ENCODE data around the gene VPS37B.

Gene VPS37B

DNA sequence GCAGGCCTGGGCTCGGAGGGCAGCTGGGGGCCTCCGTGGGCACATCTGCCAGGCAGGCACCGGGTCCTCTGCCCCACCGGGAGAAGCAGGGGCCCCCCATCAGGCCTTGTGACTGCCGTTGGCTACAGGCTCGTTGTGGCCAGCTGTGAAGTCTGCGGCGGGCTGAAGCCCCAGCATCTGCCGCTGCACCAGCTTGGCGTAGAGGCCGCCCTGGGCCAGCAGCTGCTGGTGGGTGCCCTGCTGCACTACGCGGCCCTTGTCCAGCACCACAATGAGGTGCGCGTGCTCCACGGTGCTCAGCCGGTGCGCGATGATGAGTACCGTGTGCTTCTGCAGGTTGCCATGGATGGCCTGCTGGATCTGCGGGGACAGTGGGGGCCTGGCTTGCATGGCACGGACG, 33.9 kb upstream of the VPS37B start:
- no peak for DNase-seq
- H3K36me3 ChIP-seq = peaks cover 2% of the 10 kb centered on the region; the same call in 1 of the 2 replicates
- no peaks in the 10 kb centered on the region for H3K9me3 ChIP-seq (ENCODE audit: severe bottlenecking)
- no peak overlapping the region for H3K27ac ChIP-seq
- TF ChIP-seq, protein P1, sequence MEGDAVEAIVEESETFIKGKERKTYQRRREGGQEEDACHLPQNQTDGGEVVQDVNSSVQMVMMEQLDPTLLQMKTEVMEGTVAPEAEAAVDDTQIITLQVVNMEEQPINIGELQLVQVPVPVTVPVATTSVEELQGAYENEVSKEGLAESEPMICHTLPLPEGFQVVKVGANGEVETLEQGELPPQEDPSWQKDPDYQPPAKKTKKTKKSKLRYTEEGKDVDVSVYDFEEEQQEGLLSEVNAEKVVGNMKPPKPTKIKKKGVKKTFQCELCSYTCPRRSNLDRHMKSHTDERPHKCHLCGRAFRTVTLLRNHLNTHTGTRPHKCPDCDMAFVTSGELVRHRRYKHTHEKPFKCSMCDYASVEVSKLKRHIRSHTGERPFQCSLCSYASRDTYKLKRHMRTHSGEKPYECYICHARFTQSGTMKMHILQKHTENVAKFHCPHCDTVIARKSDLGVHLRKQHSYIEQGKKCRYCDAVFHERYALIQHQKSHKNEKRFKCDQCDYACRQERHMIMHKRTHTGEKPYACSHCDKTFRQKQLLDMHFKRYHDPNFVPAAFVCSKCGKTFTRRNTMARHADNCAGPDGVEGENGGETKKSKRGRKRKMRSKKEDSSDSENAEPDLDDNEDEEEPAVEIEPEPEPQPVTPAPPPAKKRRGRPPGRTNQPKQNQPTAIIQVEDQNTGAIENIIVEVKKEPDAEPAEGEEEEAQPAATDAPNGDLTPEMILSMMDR (IDR thresholded peaks at IDR 0.05; ENCODE audit: low read depth, low read length) = no peak
- no peaks in the 10 kb centered on the region for H3K27me3 ChIP-seq (ENCODE audit: insufficient read depth, low read depth, severe bottlenecking)
- H3K4me3 ChIP-seq (ENCODE audit: low read depth, low read length) = no peak overlapping the region

DNA sequence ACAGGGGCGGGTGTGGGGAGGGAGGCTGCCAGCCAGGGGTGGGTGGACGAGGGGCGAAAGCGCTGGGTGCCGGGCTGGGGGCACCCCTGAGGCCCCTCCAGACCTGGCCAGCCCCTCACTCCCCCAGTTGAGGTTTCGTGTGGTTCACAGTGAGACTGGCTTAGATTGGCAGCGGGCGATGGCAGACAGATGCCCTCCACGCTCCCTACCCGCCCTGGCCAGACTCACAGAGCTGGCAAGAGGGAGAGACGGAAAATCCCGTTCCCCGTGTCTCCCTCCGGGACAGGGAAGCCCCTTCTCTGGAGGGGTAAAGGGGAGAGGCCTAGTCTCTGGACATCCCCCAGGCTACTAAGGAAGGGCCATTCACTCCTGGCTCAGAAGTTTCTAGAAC, 33.2 kb upstream of the VPS37B start:
- no peak overlapping the region for H3K4me3 ChIP-seq (ENCODE audit: low read depth, low read length)
- TF ChIP-seq, protein P1 (IDR thresholded peaks at IDR 0.05; ENCODE audit: low read depth, low read length) = no peak
- DNase-seq = no peak
- no peaks in the 10 kb centered on the region for H3K9me3 ChIP-seq (ENCODE audit: severe bottlenecking)
- H3K36me3 ChIP-seq = peaks cover 2% of the 10 kb centered on the region; the same call in 1 of the 2 replicates
- no peaks in the 10 kb centered on the region for H3K27me3 ChIP-seq (ENCODE audit: insufficient read depth, low read depth, severe bottlenecking)
- H3K27ac ChIP-seq = peak overlapping the region; percentile 83

DNA sequence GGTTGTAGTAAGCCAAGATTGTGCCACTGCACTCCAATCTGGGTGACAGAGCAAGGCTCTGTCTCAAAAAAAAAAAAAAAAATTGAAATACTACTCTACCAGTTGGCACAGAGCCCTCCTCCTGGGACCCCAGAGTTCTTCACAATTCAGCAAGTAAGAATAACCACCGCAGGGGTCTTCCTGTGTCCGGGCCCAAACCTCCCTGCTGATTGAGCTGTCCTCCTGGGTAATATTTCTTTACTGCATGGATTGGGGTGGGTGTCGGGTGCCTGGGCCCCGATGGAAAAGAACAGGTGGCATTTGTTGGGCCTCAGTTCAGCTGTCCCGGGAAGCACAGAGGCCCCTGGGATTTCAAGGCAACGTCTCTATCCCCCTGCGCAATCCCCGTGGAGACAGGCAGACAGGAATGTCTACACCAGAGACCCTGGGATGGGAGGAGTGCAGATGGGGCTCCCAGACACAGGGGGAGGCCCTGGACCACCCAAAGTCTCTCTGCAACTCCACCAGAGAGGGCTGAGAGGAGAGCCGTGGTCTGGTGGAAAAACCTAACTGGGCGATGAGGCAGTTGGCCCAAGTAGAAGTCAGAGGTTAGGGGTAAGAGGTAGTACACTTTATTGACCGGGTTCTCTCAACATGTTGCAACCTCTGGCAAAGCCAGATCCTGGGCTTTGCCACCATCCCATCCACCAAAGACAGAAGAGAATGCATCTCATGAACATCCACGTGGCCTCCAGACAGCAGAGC, 32.7 kb upstream of the VPS37B start:
- H3K36me3 ChIP-seq = peaks cover 2% of the 10 kb centered on the region; the same call in 1 of the 2 replicates
- H3K9me3 ChIP-seq (ENCODE audit: severe bottlenecking) = no peaks in the 10 kb centered on the region
- no peak for DNase-seq
- H3K4me3 ChIP-seq (ENCODE audit: low read depth, low read length) = no peak overlapping the region
- H3K27ac ChIP-seq = peak overlapping the region; percentile 83
- TF ChIP-seq, protein P1 (IDR thresholded peaks at IDR 0.05; ENCODE audit: low read depth, low read length) = no peak
- H3K27me3 ChIP-seq (ENCODE audit: insufficient read depth, low read depth, severe bottlenecking) = no peaks in the 10 kb centered on the region

DNA sequence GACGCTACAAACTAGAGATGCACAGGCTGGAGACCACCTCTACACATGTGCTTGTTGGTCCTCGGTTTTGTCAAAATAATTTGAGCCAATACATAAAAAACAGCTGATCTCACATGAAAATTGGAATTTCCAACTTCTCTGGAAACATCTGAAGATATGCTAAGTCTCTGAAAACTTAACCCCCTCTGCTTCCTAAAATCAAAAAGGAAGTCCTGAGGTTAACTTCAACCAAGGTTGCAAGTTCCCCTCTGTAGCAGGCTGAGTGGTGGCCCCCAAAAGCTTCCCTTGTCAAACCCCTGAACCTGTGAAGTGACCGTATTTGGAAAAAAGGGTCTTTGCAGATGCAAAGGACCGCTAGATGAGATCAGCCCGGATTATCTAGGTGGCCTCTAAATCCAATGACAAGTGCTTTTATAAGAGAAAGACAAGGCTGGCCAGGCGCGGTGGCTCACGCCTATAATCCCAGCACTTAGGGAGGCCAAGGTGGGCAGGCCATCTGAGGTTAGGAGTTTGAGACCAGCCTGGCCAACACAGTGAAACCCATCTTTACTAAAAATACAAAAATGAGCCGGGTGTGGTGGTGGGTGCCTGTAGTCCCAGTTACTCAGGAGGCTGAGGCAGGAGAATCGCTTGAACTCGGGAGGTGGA, 32.0 kb upstream of the VPS37B start:
- no peaks in the 10 kb centered on the region for H3K27me3 ChIP-seq (ENCODE audit: insufficient read depth, low read depth, severe bottlenecking)
- H3K27ac ChIP-seq = peak overlapping the region; percentile 83
- peaks cover 2% of the 10 kb centered on the region; the same call in 1 of the 2 replicates for H3K36me3 ChIP-seq
- peak; percentile 87 for DNase-seq
- peak overlapping the region; percentile 9; the same call in 1 of the 2 replicates for H3K4me3 ChIP-seq (ENCODE audit: low read depth, low read length)
- H3K9me3 ChIP-seq (ENCODE audit: severe bottlenecking) = no peaks in the 10 kb centered on the region
- TF ChIP-seq, protein P1 (IDR thresholded peaks at IDR 0.05; ENCODE audit: low read depth, low read length) = no peak

DNA sequence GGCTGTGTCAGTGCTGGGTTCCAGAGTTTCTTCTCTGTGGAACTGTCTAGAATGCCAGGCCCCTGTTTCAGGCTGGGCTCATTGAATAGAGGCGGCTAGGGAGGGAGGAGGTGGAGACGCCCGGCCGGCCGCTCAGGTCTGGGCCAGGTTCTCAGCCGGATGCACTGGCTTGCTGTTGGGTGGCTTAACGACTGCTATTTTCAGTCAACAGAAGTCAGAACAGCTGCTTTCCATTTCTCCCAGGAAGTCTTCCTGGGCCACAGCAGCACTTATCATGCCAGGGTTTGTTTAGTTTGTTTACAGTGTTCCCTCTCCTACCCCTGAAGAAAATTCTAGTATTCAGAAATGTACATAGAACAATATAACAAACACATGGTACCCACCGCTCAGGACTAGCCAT, 26.0 kb upstream of the VPS37B start:
- TF ChIP-seq, protein P1 (IDR thresholded peaks at IDR 0.05; ENCODE audit: low read depth, low read length) = no peak
- no peaks in the 10 kb centered on the region for H3K27me3 ChIP-seq (ENCODE audit: insufficient read depth, low read depth, severe bottlenecking)
- no peak overlapping the region for H3K27ac ChIP-seq
- H3K36me3 ChIP-seq = no peaks in the 10 kb centered on the region
- no peak overlapping the region for H3K4me3 ChIP-seq (ENCODE audit: low read depth, low read length)
- no peaks in the 10 kb centered on the region for H3K9me3 ChIP-seq (ENCODE audit: severe bottlenecking)
- no peak for DNase-seq
